ENCODE data around the gene RPL9. TPM values are rescaled to one million over a fixed set of nuclear protein-coding genes. Genes with fewer than 3 reads are reported as not detected.

Gene RPL9
- total and polyA plus RNA-seq, 2 of the 13 experiments (the other 11 are each of a cell fraction or from before 2014, with no cell fraction given) = 993 to 2,148 TPM

GRCh38 chr4:39458505-39459300 is at the start of gene RPL9, which contains the start of gene LIAS (continued):
- peak; percentile 67 for TF ChIP-seq RXRA (CRISPR knock-in tag; IDR thresholded peaks at IDR 0.05)
- peak; percentile 45 for TF ChIP-seq GATAD2A (CRISPR knock-in tag; IDR thresholded peaks at IDR 0.05)
- no peak for TF ChIP-seq BCL3 (CRISPR knock-in tag; IDR thresholded peaks at IDR 0.05)
- TF ChIP-seq, protein P1, sequence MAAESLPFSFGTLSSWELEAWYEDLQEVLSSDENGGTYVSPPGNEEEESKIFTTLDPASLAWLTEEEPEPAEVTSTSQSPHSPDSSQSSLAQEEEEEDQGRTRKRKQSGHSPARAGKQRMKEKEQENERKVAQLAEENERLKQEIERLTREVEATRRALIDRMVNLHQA (CRISPR knock-in tag; IDR thresholded peaks at IDR 0.05) = no peak
- TF ChIP-seq ZNF230 (CRISPR knock-in tag; IDR thresholded peaks at IDR 0.05) = peak; percentile 70; the same call in 1 of the 2 replicates
- no peak for TF ChIP-seq ATF6 (CRISPR knock-in tag; conservative IDR thresholded peaks at IDR 0.05)
- TF ChIP-seq CREB1 (IDR thresholded peaks at IDR 0.05) = peak; percentile 100
- TF ChIP-seq CREB1 (CRISPR knock-in tag; IDR thresholded peaks at IDR 0.05) = peak; percentile 100
- TF ChIP-seq, protein P2, sequence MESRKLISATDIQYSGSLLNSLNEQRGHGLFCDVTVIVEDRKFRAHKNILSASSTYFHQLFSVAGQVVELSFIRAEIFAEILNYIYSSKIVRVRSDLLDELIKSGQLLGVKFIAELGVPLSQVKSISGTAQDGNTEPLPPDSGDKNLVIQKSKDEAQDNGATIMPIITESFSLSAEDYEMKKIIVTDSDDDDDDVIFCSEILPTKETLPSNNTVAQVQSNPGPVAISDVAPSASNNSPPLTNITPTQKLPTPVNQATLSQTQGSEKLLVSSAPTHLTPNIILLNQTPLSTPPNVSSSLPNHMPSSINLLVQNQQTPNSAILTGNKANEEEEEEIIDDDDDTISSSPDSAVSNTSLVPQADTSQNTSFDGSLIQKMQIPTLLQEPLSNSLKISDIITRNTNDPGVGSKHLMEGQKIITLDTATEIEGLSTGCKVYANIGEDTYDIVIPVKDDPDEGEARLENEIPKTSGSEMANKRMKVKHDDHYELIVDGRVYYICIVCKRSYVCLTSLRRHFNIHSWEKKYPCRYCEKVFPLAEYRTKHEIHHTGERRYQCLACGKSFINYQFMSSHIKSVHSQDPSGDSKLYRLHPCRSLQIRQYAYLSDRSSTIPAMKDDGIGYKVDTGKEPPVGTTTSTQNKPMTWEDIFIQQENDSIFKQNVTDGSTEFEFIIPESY (CRISPR knock-in tag; IDR thresholded peaks at IDR 0.05) = no peak
- TF ChIP-seq ZNF660 (CRISPR knock-in tag; IDR thresholded peaks at IDR 0.05; ENCODE audit: borderline replicate concordance, low read depth) = no peak
- no peak for TF ChIP-seq TCF12 (IDR thresholded peaks at IDR 0.05)
- TF ChIP-seq TCF12 (CRISPR knock-in tag; IDR thresholded peaks at IDR 0.05) = 0 out of 2 replicates have a peak, but pooled peaks have one; percentile 26
- no peak for TF ChIP-seq STAT6 (CRISPR knock-in tag; IDR thresholded peaks at IDR 0.05; ENCODE audit: borderline replicate concordance)

All from HepG2 (cell line).